ENCODE data around the gene SETD7. TPM values are rescaled to one million over a fixed set of nuclear protein-coding genes. Genes with fewer than 3 reads are reported as not detected.

The SETD7 gene
- total RNA-seq, 1 experiment from 2014 or later: 41.6 TPM

GRCh38 chr4:139515531-139515958 lies 40.5 kb downstream of the SETD7 start (continued):
- TF ChIP-seq, protein P1, sequence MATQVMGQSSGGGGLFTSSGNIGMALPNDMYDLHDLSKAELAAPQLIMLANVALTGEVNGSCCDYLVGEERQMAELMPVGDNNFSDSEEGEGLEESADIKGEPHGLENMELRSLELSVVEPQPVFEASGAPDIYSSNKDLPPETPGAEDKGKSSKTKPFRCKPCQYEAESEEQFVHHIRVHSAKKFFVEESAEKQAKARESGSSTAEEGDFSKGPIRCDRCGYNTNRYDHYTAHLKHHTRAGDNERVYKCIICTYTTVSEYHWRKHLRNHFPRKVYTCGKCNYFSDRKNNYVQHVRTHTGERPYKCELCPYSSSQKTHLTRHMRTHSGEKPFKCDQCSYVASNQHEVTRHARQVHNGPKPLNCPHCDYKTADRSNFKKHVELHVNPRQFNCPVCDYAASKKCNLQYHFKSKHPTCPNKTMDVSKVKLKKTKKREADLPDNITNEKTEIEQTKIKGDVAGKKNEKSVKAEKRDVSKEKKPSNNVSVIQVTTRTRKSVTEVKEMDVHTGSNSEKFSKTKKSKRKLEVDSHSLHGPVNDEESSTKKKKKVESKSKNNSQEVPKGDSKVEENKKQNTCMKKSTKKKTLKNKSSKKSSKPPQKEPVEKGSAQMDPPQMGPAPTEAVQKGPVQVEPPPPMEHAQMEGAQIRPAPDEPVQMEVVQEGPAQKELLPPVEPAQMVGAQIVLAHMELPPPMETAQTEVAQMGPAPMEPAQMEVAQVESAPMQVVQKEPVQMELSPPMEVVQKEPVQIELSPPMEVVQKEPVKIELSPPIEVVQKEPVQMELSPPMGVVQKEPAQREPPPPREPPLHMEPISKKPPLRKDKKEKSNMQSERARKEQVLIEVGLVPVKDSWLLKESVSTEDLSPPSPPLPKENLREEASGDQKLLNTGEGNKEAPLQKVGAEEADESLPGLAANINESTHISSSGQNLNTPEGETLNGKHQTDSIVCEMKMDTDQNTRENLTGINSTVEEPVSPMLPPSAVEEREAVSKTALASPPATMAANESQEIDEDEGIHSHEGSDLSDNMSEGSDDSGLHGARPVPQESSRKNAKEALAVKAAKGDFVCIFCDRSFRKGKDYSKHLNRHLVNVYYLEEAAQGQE (IDR thresholded peaks at IDR 0.05; ENCODE audit: low read depth): no peak
- TF ChIP-seq ELF1 (IDR thresholded peaks at IDR 0.05; ENCODE audit: borderline replicate concordance, low read depth): no peak
- no peak for TF ChIP-seq POLR2AphosphoS5 (IDR thresholded peaks at IDR 0.05; ENCODE audit: low read depth, low read length)
- TF ChIP-seq, protein P2, sequence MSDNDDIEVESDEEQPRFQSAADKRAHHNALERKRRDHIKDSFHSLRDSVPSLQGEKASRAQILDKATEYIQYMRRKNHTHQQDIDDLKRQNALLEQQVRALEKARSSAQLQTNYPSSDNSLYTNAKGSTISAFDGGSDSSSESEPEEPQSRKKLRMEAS (IDR thresholded peaks at IDR 0.05): no peak

- Histone ChIP-seq H3K4me1 (ENCODE audit: control insufficient read depth in 1 of 2, insufficient read depth in 2 of 2, low read length in 2 of 2) (no peaks in the 10 kb centered on the region), H3K36me3 (ENCODE audit: control insufficient read depth in 1 of 2, insufficient read depth in 2 of 2, low read length in 2 of 2) (peaks cover 18 to 31% of the 10 kb centered on the region in 2 experiments; a peak in 3 of 4 replicates), H4K20me1 (ENCODE audit: insufficient read depth) (no peaks in the 10 kb centered on the region), H2AFZ (ENCODE audit: low read depth, low read length, poor library complexity, severe bottlenecking) (no peak overlapping the region), H3K4me3 (replicated peaks in 1 of 2; ENCODE audit: low read depth in 1 of 2, low read length in 2 of 2) (no peak overlapping the region), H3K9me2 (ENCODE audit: insufficient read depth) (no peaks in the 10 kb centered on the region), H3K9ac (ENCODE audit: low read length) (no peak overlapping the region), H3K27me3 (ENCODE audit: insufficient read depth, low read length) (no peaks in the 10 kb centered on the region), H3K4me2 (ENCODE audit: low read length) (no peak overlapping the region), H3K27ac (ENCODE audit: low read depth, low read length) (no peak overlapping the region), H3K9me3 (ENCODE audit: control insufficient read depth in 1 of 2, insufficient read depth in 1 of 2, low read depth in 1 of 2, low read length in 2 of 2) (no peaks in the 10 kb centered on the region), H3K79me2 (ENCODE audit: insufficient read depth, low read length) (no peaks in the 10 kb centered on the region)
- CTCF ChIA-PET: no interaction called here
- BruUV-seq (replicated peaks): no TSS peak
- RAD21 ChIA-PET (ENCODE audit: low non-redundant PET in 1 of 2, low total read pairs in 2 of 2, uncharacterized antibody in 2 of 2, unreplicated experiment in 2 of 2): no interaction called here
- ATAC-seq (no peak), DNase-seq (ENCODE audit: low read depth, low spot score) (no peak)
- TF ChIP-seq ZNF274 (IDR thresholded peaks at IDR 0.05; ENCODE audit: low read depth, low read length) (no peak), FOSL1 (IDR thresholded peaks at IDR 0.05; ENCODE audit: low read depth) (no peak), SP1 (IDR thresholded peaks at IDR 0.05; ENCODE audit: low read depth) (no peak), ATF3 (IDR thresholded peaks at IDR 0.05) (no peak), POLR2A (IDR thresholded peaks at IDR 0.05; ENCODE audit: borderline replicate concordance, extremely low read depth, insufficient read depth, insufficient read length) (no peak), EZH2 (IDR thresholded peaks at IDR 0.05) (no peak), RAD21 (IDR thresholded peaks at IDR 0.05; ENCODE audit: low read depth) (no peak), EGR1 (IDR thresholded peaks at IDR 0.05; ENCODE audit: low read depth) (no peak), SRF (IDR thresholded peaks at IDR 0.05; ENCODE audit: low read depth) (no peak), CBX3 (IDR thresholded peaks at IDR 0.05; ENCODE audit: low read depth) (no peak), POLR2AphosphoS5 (IDR thresholded peaks at IDR 0.05; ENCODE audit: low read depth, low read length) (no peak)
- TF ChIP-seq, protein P3, sequence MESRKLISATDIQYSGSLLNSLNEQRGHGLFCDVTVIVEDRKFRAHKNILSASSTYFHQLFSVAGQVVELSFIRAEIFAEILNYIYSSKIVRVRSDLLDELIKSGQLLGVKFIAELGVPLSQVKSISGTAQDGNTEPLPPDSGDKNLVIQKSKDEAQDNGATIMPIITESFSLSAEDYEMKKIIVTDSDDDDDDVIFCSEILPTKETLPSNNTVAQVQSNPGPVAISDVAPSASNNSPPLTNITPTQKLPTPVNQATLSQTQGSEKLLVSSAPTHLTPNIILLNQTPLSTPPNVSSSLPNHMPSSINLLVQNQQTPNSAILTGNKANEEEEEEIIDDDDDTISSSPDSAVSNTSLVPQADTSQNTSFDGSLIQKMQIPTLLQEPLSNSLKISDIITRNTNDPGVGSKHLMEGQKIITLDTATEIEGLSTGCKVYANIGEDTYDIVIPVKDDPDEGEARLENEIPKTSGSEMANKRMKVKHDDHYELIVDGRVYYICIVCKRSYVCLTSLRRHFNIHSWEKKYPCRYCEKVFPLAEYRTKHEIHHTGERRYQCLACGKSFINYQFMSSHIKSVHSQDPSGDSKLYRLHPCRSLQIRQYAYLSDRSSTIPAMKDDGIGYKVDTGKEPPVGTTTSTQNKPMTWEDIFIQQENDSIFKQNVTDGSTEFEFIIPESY (IDR thresholded peaks at IDR 0.05; ENCODE audit: extremely low read depth, insufficient replicate concordance, low read length): no peak
- POLR2A ChIA-PET: no interaction called here
- intact Hi-C loops (cut with micrococcal nuclease): no loop called here
These were observed 41.5 kb downstream of the SETD7 start for GRCh38 chr4:139514382-139515059.

All from HCT116 (cell line).